GM19463 (cell line): ENCODE measurements around the gene LHB.

Experiments used
- ATAC-seq: cut with Tn5 transposase; IDR thresholded peaks from one replicate; pipeline ENCODE4 v1.9.1; 2021; ENCODE audit warnings: mild to moderate bottlenecking, moderate library complexity; ENCODE audit not compliant: unreplicated experiment

LHB gene

GRCh38 chr19:48986211-48986610 lies 30.7 kb downstream of the LHB start:
- no peak for ATAC-seq

- ATAC-seq = no peak
Measured at GRCh38 chr19:48985711-48986110, 31.2 kb downstream of the LHB start.

GRCh38 chr19:48982280-48982679 lies 34.6 kb downstream of the LHB start:
- no peak for ATAC-seq

- no peak for ATAC-seq
Measured at GRCh38 chr19:48977061-48977460, 39.8 kb downstream of the LHB start.

GRCh38 chr19:48975947-48976847 lies 40.7 kb downstream of the LHB start:
- no peak for ATAC-seq

GRCh38 chr19:48970923-48971395 lies 45.9 kb downstream of the LHB start:
- no peak for ATAC-seq

- no peak for ATAC-seq
Measured at GRCh38 chr19:48970139-48970766, 46.6 kb downstream of the LHB start.

- no peak for ATAC-seq
Measured at GRCh38 chr19:48969276-48970138, 47.4 kb downstream of the LHB start.

GRCh38 chr19:48968813-48969218 lies 48.1 kb downstream of the LHB start:
- no peak for ATAC-seq

- ATAC-seq = no peak
Measured at GRCh38 chr19:48968179-48968661, 48.7 kb downstream of the LHB start.

- ATAC-seq = no peak
Measured at GRCh38 chr19:48967346-48968178, 49.3 kb downstream of the LHB start.

GRCh38 chr19:48966541-48967345 lies 50.1 kb downstream of the LHB start:
- no peak for ATAC-seq
